Neural crest cell (in vitro differentiated cells): ENCODE data around the gene VPS13D. TPM values are rescaled to one million over a fixed set of nuclear protein-coding genes. Genes with fewer than 3 reads are reported as not detected.
A peak's percentile ranks its signal among the peaks of the same experiment; 100 is the strongest.

Experiments used
- DNase-seq: peaks from one replicate; pipeline ENCODE4 v3.0.0; 2021; ENCODE audit warnings: low read depth, mixed read lengths, low spot score
- H3K27ac Mint-ChIP-seq: one replicate; pipeline ENCODE4 v1.8.0; 2021; ENCODE audit warnings: mild to moderate bottlenecking, mixed read lengths; ENCODE audit not compliant: unreplicated experiment
- H3K27me3 Mint-ChIP-seq: 2 replicates; pipeline ENCODE4 v1.8.0; 2021; ENCODE audit warnings: low read depth, mild to moderate bottlenecking, mixed read lengths
- H3K36me3 Mint-ChIP-seq: 2 replicates; pipeline ENCODE4 v1.8.0; 2021; ENCODE audit warnings: low read depth, mild to moderate bottlenecking, mixed read lengths
- H3K4me1 Mint-ChIP-seq: 2 replicates; pipeline ENCODE4 v1.8.0; 2021; ENCODE audit warnings: mixed read lengths
- H3K4me3 Mint-ChIP-seq: one replicate; pipeline ENCODE4 v1.8.0; 2021; ENCODE audit warnings: mild to moderate bottlenecking, mixed read lengths
- H3K9me3 Mint-ChIP-seq: 2 replicates; pipeline ENCODE4 v1.8.0; 2021; ENCODE audit warnings: mixed read lengths
- CTCF ChIP-seq: fragments of 200-600 bp; sonication (generic); conservative IDR thresholded peaks from 2 replicates; pipeline ENCODE4 v1.5.0; 2021; ENCODE audit warnings: antibody characterized with exemption, mild to moderate bottlenecking
- total RNA-seq: library from RNA; stranded (reverse); gene quantifications from 2 replicates; pipeline ENCODE4 v1.2.1, GENCODE V29; 2021

The VPS13D gene
- total RNA-seq, 1 donor from 2014 or later: 24.5 TPM

GRCh38 chr1:12275370-12275769, 45.5 kb downstream of the VPS13D start:
- peak; percentile 41 for DNase-seq
- Mint-ChIP-seq H3K4me3 (no peak overlapping the region), H3K36me3 (peaks cover 15% of the 10 kb centered on the region), H3K4me1 (no peaks in the 10 kb centered on the region), H3K27me3 (no peaks in the 10 kb centered on the region), H3K9me3 (no peaks in the 10 kb centered on the region), H3K27ac (no peak overlapping the region)
- peak; percentile 74 for TF ChIP-seq CTCF

- no peak overlapping the region for H3K27ac Mint-ChIP-seq
- no peak overlapping the region for H3K4me3 Mint-ChIP-seq
- H3K9me3 Mint-ChIP-seq: no peaks in the 10 kb centered on the region
- H3K36me3 Mint-ChIP-seq: peaks cover 13% of the 10 kb centered on the region
- H3K4me1 Mint-ChIP-seq: no peaks in the 10 kb centered on the region
- H3K27me3 Mint-ChIP-seq: no peaks in the 10 kb centered on the region
- TF ChIP-seq CTCF: peak; percentile 60
- DNase-seq: peak; percentile 3
These were observed 46.4 kb downstream of the VPS13D start for GRCh38 chr1:12276225-12276624.

GRCh38 chr1:12279003-12279402, 49.2 kb downstream of the VPS13D start:
- Mint-ChIP-seq H3K4me3 (no peak overlapping the region), H3K9me3 (no peaks in the 10 kb centered on the region), H3K36me3 (peaks cover 16% of the 10 kb centered on the region), H3K27me3 (no peaks in the 10 kb centered on the region), H3K27ac (no peak overlapping the region), H3K4me1 (no peaks in the 10 kb centered on the region)
- no peak for TF ChIP-seq CTCF
- no peak for DNase-seq

GRCh38 chr1:12279728-12280464, 50.1 kb downstream of the VPS13D start:
- no peak for TF ChIP-seq CTCF
- peaks cover 17% of the 10 kb centered on the region for H3K36me3 Mint-ChIP-seq
- no peak overlapping the region for H3K27ac Mint-ChIP-seq
- H3K4me3 Mint-ChIP-seq: no peak overlapping the region
- no peaks in the 10 kb centered on the region for H3K27me3 Mint-ChIP-seq
- DNase-seq: no peak
- no peaks in the 10 kb centered on the region for H3K9me3 Mint-ChIP-seq
- H3K4me1 Mint-ChIP-seq: no peaks in the 10 kb centered on the region

- H3K9me3 Mint-ChIP-seq: no peaks in the 10 kb centered on the region
- no peak overlapping the region for H3K27ac Mint-ChIP-seq
- DNase-seq: no peak
- H3K36me3 Mint-ChIP-seq: peaks cover 15% of the 10 kb centered on the region
- no peak overlapping the region for H3K4me3 Mint-ChIP-seq
- no peak for TF ChIP-seq CTCF
- no peaks in the 10 kb centered on the region for H3K4me1 Mint-ChIP-seq
- H3K27me3 Mint-ChIP-seq: no peaks in the 10 kb centered on the region
These were observed 52.3 kb downstream of the VPS13D start for GRCh38 chr1:12282142-12282541.
